HepG2 (cell line): ENCODE measurements around the gene NT5C3B. TPM values are rescaled to one million over a fixed set of nuclear protein-coding genes. Genes with fewer than 3 reads are reported as not detected.

Source experiments
- AGO2 ChIP-seq: fragments of 200-400 bp; formaldehyde crosslinking; optimal IDR thresholded peaks from 2 replicates; pipeline ENCODE3; 2017; ENCODE audit warnings: mild to moderate bottlenecking, low read depth, low read length, moderate library complexity
- CSRNP1 ChIP-seq: sonication (generic); formaldehyde crosslinking; IDR thresholded peaks from 2 replicates; pipeline ENCODE4 v1.8.1; 2023; ENCODE audit warnings: mild to moderate bottlenecking, missing genetic modification reagents
- KMT2B ChIP-seq: IDR thresholded peaks from 2 replicates; pipeline ENCODE4 v1.6.1; 2016; ENCODE audit warnings: missing genetic modification reagents, missing compliant biosample characterization
- MLLT10 ChIP-seq: sonication (generic); formaldehyde crosslinking; IDR thresholded peaks from 2 replicates; pipeline ENCODE4 v1.4.0; 2020; ENCODE audit warnings: missing genetic modification reagents
- PRMT3 ChIP-seq: sonication (generic); formaldehyde crosslinking; IDR thresholded peaks from 2 replicates; pipeline ENCODE4 v1.8.1; 2022; ENCODE audit warnings: low read depth, mild to moderate bottlenecking, moderate library complexity, missing genetic modification reagents, borderline replicate concordance
- SIX4 ChIP-seq: sonication (generic); formaldehyde crosslinking; IDR thresholded peaks from 2 replicates; pipeline ENCODE4 v1.4.0; 2020; ENCODE audit warnings: missing genetic modification reagents
- ZBTB8A ChIP-seq: sonication (generic); formaldehyde crosslinking; IDR thresholded peaks from 2 replicates; pipeline ENCODE4 v1.4.0; 2020; ENCODE audit warnings: mild to moderate bottlenecking, low read depth, missing genetic modification reagents, borderline replicate concordance
- ZFP36L2 ChIP-seq: sonication (generic); formaldehyde crosslinking; IDR thresholded peaks from 2 replicates; pipeline ENCODE4 v1.4.0; 2020; ENCODE audit warnings: missing genetic modification reagents
- ZNF234 ChIP-seq: sonication (generic); formaldehyde crosslinking; conservative IDR thresholded peaks from 2 replicates; pipeline ENCODE4 v1.5.1; 2020; ENCODE audit warnings: mild to moderate bottlenecking, missing genetic modification reagents
- ZNF737 ChIP-seq: sonication (generic); formaldehyde crosslinking; IDR thresholded peaks from 2 replicates; pipeline ENCODE4 v1.5.0; 2020; ENCODE audit warnings: missing genetic modification reagents, mild to moderate bottlenecking, borderline replicate concordance
- ZNF747 ChIP-seq: sonication (generic); formaldehyde crosslinking; IDR thresholded peaks from 2 replicates; pipeline ENCODE4 v1.8.1; 2023; ENCODE audit warnings: missing genetic modification reagents, mild to moderate bottlenecking, borderline replicate concordance
- polyA plus RNA-seq, 8 experiments: library from polyadenylated mRNA; depleted of rRNA in 3 of 8; stranded (reverse) in 7 of 8; unstranded in 1 of 8; fragments of >200 nt; fragmentation: Illumina TruSeq in 4 of 8; extraction: Trizol in 4 of 8; gene quantifications; 2 replicates each; pipeline versions ENCODE4 v1.2.1 to v1.2.3, GENCODE V29; 2011 to 2016; ENCODE audit warnings: low read depth in 4 of 8, missing spikeins in 1 of 8, mixed read lengths in 1 of 8; ENCODE audit not compliant: insufficient read depth in 1 of 8
- total RNA-seq, 5 experiments: library from RNA; depleted of rRNA; stranded (reverse); fragments of >200 nt; fragmentation: Illumina TruSeq; extraction: Trizol; gene quantifications; 2 replicates each; pipeline ENCODE4 v1.2.3, GENCODE V29; 2016; ENCODE audit warnings: low read depth in 1 of 5
- TF ChIP-seq, protein P1 (sequence below): sonication (generic); formaldehyde crosslinking; IDR thresholded peaks from 2 replicates; pipeline ENCODE4 v1.8.0; 2022; ENCODE audit warnings: mild to moderate bottlenecking, missing genetic modification reagents, borderline replicate concordance
- TF ChIP-seq, protein P2 (sequence below): sonication (generic); formaldehyde crosslinking; IDR thresholded peaks from 2 replicates; pipeline ENCODE4 v1.5.0; 2020; ENCODE audit warnings: mild to moderate bottlenecking, missing genetic modification reagents
- TF ChIP-seq, protein P3 (sequence below), 2 experiments: fragments of 450-650 bp in 1 of 2; sonication (generic) in 1 of 2; formaldehyde crosslinking in 1 of 2; IDR thresholded peaks; 2 replicates each; pipeline versions ENCODE4 v1.6.1 to v1.8.0; 2016 to 2022; ENCODE audit warnings: antibody characterized with exemption in 1 of 2, mild to moderate bottlenecking in 1 of 2, missing genetic modification reagents in 1 of 2

NT5C3B gene
- total and polyA plus RNA-seq, 2 of the 13 experiments (the other 11 are each of a cell fraction or from before 2014, with no cell fraction given): 104 to 126 TPM

- TF ChIP-seq ZNF234 (CRISPR knock-in tag) (no peak), ZBTB8A (CRISPR knock-in tag) (no peak), AGO2 (no peak), ZNF747 (CRISPR knock-in tag) (no peak), MLLT10 (no peak), KMT2B (CRISPR knock-in tag) (peak; percentile 34; the same call in 1 of the 2 replicates), SIX4 (CRISPR knock-in tag) (no peak), ZNF737 (CRISPR knock-in tag) (no peak), PRMT3 (no peak), CSRNP1 (no peak), ZFP36L2 (CRISPR knock-in tag) (no peak)
- TF ChIP-seq, protein P1, sequence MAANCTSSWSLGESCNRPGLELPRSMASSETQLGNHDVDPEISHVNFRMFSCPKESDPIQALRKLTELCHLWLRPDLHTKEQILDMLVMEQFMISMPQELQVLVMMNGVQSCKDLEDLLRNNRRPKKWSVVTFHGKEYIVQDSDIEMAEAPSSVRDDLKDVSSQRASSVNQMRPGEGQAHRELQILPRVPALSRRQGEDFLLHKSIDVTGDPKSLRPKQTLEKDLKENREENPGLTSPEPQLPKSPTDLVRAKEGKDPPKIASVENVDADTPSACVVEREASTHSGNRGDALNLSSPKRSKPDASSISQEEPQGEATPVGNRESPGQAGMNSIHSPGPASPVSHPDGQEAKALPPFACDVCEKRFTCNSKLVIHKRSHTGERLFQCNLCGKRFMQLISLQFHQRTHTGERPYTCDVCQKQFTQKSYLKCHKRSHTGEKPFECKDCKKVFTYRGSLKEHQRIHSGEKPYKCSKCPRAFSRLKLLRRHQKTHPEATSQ (CRISPR knock-in tag): no peak
- TF ChIP-seq, protein P2, sequence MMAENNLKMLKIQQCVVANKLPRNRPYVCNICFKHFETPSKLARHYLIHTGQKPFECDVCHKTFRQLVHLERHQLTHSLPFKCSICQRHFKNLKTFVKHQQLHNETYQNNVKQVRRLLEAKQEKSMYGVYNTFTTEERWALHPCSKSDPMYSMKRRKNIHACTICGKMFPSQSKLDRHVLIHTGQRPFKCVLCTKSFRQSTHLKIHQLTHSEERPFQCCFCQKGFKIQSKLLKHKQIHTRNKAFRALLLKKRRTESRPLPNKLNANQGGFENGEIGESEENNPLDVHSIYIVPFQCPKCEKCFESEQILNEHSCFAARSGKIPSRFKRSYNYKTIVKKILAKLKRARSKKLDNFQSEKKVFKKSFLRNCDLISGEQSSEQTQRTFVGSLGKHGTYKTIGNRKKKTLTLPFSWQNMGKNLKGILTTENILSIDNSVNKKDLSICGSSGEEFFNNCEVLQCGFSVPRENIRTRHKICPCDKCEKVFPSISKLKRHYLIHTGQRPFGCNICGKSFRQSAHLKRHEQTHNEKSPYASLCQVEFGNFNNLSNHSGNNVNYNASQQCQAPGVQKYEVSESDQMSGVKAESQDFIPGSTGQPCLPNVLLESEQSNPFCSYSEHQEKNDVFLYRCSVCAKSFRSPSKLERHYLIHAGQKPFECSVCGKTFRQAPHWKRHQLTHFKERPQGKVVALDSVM (CRISPR knock-in tag): peak; percentile 91
- TF ChIP-seq, protein P3, sequence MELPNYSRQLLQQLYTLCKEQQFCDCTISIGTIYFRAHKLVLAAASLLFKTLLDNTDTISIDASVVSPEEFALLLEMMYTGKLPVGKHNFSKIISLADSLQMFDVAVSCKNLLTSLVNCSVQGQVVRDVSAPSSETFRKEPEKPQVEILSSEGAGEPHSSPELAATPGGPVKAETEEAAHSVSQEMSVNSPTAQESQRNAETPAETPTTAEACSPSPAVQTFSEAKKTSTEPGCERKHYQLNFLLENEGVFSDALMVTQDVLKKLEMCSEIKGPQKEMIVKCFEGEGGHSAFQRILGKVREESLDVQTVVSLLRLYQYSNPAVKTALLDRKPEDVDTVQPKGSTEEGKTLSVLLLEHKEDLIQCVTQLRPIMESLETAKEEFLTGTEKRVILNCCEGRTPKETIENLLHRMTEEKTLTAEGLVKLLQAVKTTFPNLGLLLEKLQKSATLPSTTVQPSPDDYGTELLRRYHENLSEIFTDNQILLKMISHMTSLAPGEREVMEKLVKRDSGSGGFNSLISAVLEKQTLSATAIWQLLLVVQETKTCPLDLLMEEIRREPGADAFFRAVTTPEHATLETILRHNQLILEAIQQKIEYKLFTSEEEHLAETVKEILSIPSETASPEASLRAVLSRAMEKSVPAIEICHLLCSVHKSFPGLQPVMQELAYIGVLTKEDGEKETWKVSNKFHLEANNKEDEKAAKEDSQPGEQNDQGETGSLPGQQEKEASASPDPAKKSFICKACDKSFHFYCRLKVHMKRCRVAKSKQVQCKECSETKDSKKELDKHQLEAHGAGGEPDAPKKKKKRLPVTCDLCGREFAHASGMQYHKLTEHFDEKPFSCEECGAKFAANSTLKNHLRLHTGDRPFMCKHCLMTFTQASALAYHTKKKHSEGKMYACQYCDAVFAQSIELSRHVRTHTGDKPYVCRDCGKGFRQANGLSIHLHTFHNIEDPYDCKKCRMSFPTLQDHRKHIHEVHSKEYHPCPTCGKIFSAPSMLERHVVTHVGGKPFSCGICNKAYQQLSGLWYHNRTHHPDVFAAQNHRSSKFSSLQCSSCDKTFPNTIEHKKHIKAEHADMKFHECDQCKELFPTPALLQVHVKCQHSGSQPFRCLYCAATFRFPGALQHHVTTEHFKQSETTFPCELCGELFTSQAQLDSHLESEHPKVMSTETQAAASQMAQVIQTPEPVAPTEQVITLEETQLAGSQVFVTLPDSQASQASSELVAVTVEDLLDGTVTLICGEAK (IDR thresholded peaks at IDR 0.05): no peak
- TF ChIP-seq, protein P3 (CRISPR knock-in tag; IDR thresholded peaks at IDR 0.05): peak; percentile 32; the same call in 1 of the 2 replicates
Observed at GRCh38 chr17:41836550-41837196, 641 bp upstream of the NT5C3B start (continued).
